NB4 (cell line): ENCODE results near the gene ATP11C.

Experiments
- DNase-seq: peaks from one replicate; pipeline ENCODE4 v3.0.0; 2010; ENCODE audit warnings: low read depth
- H3K4me3 ChIP-seq: one replicate; pipeline ENCODE4 v1.5.1; 2011; ENCODE audit warnings: mild to moderate bottlenecking, low read depth, low read length, moderate library complexity
- MYC ChIP-seq: IDR thresholded peaks from 2 replicates; pipeline ENCODE4 v1.6.1; 2011; ENCODE audit warnings: low read depth, low read length
- POLR2A ChIP-seq: IDR thresholded peaks from 2 replicates; pipeline ENCODE4 v1.6.1; 2011; ENCODE audit warnings: mild to moderate bottlenecking; ENCODE audit not compliant: insufficient read length; ENCODE audit errors: extremely low read depth
- TF ChIP-seq, protein P1 (sequence below): IDR thresholded peaks from one replicate; pipeline ENCODE4 v1.5.1; 2012; ENCODE audit warnings: low read depth, low read length
- TF ChIP-seq, protein P2 (sequence below): IDR thresholded peaks from 2 replicates; pipeline ENCODE4 v1.6.1; 2011; ENCODE audit warnings: low read depth, low read length

The ATP11C gene

DNA sequence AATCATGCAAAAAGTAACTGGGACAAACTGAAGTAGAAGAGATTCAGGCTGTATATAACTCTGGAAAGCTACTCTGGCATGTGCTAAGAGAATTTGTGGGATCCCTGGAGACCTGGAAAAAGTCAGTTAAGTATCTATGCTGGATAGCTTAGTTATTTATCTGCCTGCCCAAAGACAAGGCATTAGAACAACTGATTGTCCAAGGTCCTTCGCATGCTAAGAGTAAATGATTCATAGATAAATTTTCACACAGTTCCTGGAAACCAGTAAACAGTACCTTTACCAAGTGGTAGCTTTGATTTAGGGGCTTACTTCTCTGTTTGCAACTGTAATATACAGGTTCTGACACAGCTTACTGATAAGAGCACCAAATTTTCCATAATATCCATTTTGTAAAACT lies 104.8 kb downstream of the ATP11C start:
- TF ChIP-seq MYC (no peak), POLR2A (no peak)
- TF ChIP-seq, protein P1, sequence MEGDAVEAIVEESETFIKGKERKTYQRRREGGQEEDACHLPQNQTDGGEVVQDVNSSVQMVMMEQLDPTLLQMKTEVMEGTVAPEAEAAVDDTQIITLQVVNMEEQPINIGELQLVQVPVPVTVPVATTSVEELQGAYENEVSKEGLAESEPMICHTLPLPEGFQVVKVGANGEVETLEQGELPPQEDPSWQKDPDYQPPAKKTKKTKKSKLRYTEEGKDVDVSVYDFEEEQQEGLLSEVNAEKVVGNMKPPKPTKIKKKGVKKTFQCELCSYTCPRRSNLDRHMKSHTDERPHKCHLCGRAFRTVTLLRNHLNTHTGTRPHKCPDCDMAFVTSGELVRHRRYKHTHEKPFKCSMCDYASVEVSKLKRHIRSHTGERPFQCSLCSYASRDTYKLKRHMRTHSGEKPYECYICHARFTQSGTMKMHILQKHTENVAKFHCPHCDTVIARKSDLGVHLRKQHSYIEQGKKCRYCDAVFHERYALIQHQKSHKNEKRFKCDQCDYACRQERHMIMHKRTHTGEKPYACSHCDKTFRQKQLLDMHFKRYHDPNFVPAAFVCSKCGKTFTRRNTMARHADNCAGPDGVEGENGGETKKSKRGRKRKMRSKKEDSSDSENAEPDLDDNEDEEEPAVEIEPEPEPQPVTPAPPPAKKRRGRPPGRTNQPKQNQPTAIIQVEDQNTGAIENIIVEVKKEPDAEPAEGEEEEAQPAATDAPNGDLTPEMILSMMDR, result no peak
- TF ChIP-seq, protein P2, sequence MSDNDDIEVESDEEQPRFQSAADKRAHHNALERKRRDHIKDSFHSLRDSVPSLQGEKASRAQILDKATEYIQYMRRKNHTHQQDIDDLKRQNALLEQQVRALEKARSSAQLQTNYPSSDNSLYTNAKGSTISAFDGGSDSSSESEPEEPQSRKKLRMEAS, result no peak
- no peak overlapping the region for H3K4me3 ChIP-seq
- DNase-seq, result no peak

DNA sequence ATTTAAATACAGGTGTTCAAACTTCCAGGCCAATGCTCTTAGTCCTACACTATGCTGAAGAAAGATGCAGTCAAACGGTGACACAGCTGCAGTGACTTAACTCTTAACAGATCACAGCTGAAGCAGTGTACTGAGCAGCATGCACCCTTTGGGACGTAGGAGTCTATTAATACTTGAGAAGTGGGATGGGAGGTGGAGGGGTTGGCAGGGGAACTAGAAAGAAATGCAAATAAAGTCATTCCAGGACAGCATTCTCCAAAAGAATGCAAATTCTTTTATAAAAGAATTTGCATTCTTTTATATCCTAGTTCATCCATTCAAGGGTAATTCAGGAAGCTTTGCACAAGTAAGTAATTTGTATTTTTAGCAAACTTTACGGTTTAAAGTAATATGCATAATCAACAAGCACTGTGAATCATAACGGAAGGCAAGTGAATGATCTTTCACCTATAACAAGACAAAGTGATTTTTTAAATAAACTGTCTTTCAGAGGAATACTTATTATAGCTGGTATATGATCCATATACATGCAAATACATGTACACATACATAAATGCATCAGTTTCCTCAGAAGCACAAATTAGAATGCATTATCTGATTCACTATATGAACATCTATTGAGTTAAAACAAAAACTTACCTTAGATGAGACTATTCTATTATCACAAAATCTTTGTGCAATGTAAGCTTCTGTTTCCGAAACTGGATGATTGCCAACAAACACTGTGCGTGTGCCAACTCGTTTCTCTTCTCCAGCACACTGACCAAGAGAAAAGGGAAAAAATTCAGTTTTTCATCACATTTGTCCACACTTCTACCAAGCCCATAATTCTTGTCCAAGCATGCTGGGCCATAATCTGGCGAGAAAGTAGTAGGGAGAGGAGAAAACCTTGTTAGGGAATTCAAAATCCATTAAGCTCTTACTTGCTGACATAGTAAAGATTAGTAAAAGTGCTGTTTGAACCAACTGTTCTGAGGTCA lies 106.5 kb downstream of the ATP11C start:
- no peak overlapping the region for H3K4me3 ChIP-seq
- no peak for DNase-seq
- TF ChIP-seq, protein P2, result no peak

DNA sequence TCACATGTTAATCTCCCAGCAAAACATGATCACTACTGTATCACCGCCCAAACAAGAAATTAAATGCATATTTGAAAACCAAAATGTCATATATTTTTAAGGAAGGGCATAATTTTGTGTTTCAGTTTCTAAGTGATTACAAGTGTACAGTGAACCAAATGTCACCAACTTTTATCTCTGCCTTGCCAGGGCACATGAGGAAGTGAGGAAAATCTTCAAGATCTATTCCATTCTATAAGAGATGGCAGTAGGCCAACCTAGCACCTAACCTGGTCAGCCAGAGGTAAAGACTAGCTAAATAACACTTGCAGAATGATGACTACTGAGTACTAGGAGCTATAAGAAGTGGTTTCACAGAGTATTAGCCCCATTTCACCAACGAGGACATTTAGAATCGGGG lies 107.2 kb downstream of the ATP11C start:
- no peak overlapping the region for H3K4me3 ChIP-seq
- DNase-seq, result no peak
- TF ChIP-seq, protein P1, result no peak
- no peak for TF ChIP-seq POLR2A
- no peak for TF ChIP-seq MYC

DNA sequence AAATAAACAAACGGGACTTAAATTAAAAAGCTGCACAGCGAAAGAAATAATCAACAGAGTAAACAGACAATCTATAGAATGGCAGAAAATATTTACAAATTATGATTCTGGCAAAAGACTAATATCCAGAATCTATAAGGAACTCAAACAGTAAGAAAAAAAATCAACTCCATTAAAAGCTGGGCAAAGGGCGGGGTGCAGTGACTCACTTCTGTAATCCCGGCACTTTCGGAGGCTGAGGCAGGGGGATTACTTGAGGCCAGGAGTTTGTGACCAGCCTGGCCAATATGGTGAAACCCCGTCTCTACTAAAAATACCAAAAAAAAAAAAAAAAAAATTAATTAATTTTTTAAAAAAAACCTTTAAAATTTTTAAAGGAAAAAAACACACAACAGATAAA lies 109.0 kb downstream of the ATP11C start:
- H3K4me3 ChIP-seq, result no peak overlapping the region
- no peak for TF ChIP-seq MYC
- TF ChIP-seq, protein P1, result no peak
- no peak for TF ChIP-seq POLR2A
- TF ChIP-seq, protein P2, result no peak
- no peak for DNase-seq

DNA sequence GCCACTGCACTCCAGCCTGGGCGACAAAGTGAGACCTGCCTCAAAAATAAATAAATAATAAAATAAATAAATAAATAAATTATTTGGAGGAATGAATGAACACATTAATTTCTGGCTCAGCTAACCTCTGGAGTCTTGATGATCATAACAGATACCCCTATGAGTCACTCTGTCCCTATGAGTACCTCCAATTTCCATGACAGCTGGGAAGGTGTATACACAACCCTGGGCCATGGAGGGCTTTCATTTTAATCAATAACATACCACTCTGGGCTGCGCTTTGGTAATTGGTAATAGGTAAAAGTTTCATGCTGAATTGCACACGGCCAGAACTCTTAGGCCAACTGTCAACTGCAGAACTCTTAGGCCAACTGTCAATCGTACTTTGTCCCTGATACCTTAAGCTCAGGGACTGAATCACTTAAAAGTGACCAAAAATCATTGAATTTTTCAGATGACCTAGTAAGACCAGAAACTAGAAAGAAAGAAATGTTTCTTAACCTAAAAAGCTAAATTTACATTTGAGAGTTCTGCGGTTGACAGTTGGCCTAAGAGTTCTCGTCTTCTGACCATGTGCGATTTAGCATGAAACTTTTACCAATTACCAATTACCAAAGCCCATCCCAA lies 112.4 kb downstream of the ATP11C start:
- H3K4me3 ChIP-seq, result no peak overlapping the region
- DNase-seq, result no peak
- TF ChIP-seq, protein P2, result no peak
- TF ChIP-seq, protein P1, result no peak
- TF ChIP-seq MYC (no peak), POLR2A (no peak)

DNA sequence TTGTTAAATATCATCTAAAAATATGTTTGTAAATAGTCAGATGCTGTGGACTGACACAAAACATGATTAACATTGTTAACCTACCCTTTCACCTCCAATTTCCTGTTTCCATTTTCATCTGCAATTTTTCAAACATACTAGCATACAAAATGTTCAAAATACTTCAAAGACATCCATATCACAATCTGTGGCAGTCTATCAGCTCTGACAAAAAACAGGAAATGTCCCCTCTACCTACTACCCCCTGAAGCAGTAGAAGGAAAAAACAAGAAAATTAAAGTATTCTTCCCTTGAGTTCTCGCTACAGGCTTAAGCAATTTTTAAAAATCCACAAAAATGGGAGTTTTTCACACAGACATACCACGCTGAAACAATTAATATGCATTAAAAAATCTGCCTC lies 116.6 kb downstream of the ATP11C start:
- DNase-seq, result no peak
- TF ChIP-seq POLR2A, result no peak
- TF ChIP-seq, protein P1, result no peak
- H3K4me3 ChIP-seq, result no peak overlapping the region
